ENCODE measurements around the gene PTPRE.
A peak's percentile ranks its signal among the peaks of the same experiment; 100 is the strongest.

The PTPRE gene

DNA sequence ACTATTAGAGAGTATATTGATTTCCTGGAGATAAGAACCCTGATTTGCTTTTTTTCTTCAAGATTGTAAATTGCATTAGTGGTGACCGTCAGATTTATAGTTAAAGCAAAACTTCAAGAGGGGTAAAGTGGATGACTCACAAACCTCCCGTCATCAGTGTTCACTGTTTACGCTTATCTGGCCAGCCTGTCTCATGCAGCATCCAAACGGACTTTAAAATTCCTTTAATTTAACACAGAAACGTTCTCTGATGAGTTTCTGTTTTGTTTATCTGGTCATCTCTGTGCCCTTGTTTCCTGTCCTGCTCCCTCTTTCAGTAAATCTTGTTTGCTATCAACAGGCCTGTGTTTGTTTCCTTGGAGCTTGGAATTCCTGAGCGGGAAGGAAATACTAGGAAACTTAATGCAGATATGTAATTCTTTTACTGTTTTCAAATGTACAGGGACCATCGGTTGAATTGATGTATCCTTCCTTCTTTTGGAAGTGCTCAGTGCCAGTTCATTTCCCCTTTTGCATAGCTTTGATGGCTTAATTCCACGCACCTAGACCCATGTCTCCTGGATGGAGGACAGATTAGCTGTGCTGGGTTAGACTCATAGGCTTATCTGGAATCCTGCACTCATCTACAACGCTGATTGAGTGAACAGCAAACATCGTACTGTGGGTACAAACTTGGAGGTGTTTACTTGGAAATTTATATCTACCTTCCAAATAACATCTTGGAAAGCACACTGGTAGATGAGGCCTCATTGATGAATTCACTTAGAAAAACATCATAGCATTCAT, 21.3 kb downstream of the PTPRE start:
- DNase-seq, result no peak

- no peak for DNase-seq
Observed at GRCh38 chr10:127932521-127933270, 25.8 kb downstream of the PTPRE start.

GRCh38 chr10:127933271-127933670, 26.4 kb downstream of the PTPRE start:
- DNase-seq, result no peak

- no peak for DNase-seq
Observed at GRCh38 chr10:127934383-127934782, 27.5 kb downstream of the PTPRE start.

DNA sequence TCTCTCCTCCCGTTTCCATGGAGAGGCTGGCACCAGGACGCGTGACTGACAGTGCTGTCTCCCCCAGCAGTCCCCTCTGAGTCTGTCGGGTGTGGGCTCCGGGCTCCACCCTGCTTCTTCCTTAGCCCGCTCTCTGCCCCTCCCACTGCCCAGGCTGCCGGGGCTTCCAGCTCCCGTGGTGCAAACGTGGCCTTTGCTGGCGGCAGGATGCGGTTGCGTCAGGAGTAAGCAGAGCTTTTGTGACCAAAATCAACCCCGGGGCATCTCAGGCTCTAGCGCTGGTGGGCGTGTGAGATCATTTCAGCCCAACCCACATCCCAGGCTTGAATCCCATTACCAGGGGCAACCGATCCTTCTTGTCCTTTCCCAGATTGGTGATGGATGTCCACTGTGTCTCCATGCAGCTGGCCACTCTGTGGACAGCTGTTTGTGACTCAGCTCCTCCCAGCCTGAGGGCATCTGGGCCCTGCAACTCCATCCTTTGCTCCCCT, 28.2 kb downstream of the PTPRE start:
- DNase-seq, result no peak

DNA sequence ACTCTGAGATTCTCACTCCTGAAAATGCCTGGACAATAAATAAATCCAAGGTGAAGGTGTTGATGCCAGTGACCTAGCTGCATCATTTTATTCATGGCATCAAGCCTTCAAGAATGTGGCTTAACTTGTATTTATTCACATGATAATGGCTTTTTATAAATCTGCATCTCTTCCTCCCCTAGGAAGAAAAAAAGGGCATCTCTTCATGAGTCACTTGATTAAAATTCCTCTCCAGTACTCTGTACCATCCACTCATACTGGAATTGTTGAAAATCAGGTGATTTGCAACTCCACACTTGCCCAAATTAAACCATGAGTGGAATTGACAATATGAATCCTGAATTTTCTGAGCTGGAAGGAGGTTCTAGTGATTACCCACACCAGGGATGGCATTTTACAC, 30.2 kb downstream of the PTPRE start:
- DNase-seq, result no peak

- no peak for DNase-seq
Observed at GRCh38 chr10:127937915-127938463, 31.1 kb downstream of the PTPRE start.

- no peak for DNase-seq
Observed at GRCh38 chr10:127939786-127940330, 33.0 kb downstream of the PTPRE start.

DNA sequence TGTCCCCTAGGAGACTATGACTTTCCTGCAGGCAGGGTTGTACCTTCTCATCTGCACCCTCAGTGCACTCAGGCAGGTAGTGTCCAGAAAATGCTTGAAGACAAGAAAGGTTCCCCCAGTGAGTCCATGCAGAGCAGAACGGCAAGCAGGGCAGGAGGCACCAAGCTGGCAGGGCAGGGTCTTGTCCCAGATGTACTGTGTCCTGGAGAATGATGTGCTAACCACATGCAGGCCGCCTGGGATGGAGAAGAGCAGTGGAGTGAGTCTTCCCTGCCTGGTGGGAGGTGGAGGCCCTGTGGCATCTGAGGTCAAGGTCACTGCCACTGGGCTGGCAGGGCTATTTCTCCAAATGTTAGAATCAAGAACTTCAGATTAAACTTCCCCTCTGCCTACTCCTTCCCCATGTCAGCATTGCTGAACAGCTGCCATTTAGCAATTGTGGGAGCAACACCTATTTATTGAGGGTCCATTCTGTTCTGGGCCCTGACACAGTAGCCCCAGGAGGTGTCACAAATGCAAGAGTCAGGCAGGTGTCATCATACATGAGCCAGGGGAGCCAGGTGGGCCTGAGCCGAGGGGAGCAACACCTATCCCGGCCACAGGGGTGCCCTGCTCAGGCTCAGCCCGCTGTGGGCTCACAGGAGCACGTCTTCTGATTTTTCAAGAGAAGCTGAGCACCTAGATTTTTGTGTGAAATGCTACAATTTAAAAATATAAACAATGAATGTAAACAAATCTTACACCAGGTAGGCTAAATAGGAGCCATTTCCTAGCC, 34.1 kb downstream of the PTPRE start:
- no peak for DNase-seq

GRCh38 chr10:127942811-127943210, 35.9 kb downstream of the PTPRE start:
- no peak for DNase-seq

GRCh38 chr10:127943336-127943910, 36.5 kb downstream of the PTPRE start:
- DNase-seq, result no peak

GRCh38 chr10:127944256-127944655, 37.4 kb downstream of the PTPRE start:
- DNase-seq, result no peak

DNA sequence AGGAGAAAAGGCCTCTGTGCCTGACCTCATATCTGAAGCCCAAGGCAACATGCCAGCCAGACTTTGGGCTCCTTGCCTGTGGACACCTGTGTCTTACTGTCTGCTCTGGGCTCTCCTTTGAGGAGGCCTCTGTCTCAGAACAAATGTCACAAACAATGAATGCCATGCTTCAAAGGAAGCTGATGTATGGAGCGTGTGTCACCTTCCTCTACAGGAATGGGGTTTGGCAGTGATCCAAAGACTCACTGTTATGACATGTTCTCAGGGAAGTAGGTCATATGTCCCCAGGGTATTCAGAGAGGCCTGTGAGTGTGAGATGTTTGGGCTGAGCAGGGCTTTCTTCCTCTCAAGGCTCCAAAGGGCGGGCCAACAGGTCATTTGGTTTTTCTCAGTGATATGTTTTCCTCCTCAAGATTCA, 38.4 kb downstream of the PTPRE start:
- DNase-seq, result peak; percentile 80

GRCh38 chr10:127945948-127946711, 39.2 kb downstream of the PTPRE start:
- no peak for DNase-seq

DNA sequence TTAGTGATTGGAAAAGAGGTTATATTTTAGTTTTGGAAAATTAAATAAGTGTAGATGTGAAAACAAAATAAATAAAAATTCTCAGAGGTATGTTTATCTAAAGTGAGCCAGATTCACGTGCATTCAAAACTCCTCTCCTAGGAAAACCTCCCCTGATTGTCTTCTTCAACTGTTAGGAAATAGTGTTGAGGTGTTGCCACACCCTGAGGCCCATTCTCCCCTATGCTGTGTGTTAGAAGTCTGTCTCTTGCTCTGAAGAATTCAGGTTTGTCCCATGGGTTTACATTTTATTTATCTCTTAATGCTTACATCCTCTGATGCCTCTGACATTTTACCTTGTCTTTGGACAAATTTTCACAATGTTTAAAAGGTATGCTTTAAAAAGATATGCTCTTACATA, 40.3 kb downstream of the PTPRE start:
- no peak for DNase-seq

- no peak for DNase-seq
Observed at GRCh38 chr10:127948791-127949190, 41.9 kb downstream of the PTPRE start.

DNA sequence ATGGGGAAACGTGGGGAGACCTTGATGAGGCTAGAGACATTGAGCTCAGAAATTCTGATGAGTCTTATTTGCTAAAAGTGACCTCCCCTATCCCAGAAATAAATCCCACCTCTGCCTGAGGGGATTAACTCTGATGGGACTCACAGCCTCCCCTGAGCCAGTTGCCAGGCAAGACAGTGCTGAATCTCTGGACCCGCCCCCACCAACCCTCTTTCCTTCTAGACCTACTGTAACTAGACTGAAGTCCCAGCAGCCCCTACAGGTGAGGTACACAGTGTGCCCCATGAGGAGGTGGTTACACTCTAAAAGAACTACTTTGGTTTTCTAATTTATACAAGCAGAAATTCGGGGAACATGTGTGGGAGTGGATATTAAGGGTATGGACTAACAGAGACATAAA, 42.9 kb downstream of the PTPRE start:
- no peak for DNase-seq

- DNase-seq, result no peak
Observed at GRCh38 chr10:127951861-127952574, 45.1 kb downstream of the PTPRE start.

DNA sequence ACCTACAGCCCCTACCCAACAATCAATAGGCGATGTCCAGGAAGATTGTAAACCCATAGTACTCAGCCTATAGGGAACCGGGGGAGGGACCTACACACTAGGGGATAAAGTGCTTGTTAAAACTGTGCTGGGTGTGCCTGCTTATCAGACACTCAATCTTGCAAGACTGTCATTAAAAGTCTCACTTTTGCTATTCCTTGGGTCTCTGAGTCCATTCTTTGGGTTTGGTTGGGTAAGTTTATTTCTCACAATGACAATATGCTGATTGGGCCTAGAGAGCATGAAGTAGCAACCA, 45.6 kb downstream of the PTPRE start:
- DNase-seq, result no peak

DNA sequence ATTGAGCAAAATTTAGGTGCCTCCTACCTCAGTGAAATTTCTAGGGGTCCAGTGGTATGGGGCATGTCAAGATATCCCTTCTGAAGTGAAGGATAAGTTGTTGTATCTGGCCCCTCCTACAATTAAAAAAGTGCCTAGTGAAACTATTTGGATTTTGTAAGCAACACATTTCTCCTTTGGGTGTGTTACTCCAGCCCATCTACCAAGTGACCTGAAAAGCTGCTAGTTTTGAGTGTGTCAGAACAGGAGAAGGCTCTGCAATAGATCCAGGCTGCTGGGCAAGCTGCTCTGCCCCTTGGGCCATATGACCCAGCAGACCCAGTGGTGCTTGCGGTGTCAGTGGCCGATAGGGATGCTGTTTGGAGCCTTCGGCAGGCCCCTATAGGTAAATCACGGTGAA, 46.0 kb downstream of the PTPRE start:
- DNase-seq, result no peak

GRCh38 chr10:127953876-127954275, 47.0 kb downstream of the PTPRE start:
- DNase-seq, result peak; percentile 62

Measured in suppressor macrophage treated with lipopolysaccharide for 4 hours (primary cell).